COLO668 (cell line): ENCODE results near the gene SAMD14.

Experiments used
- DNase-seq: peaks from one replicate; lab custom pipeline; 2025; ENCODE audit not compliant: unreplicated experiment; lab: John Stamatoyannopoulos, UW

Gene SAMD14

GRCh38 chr17:50129728-50130558 lies at the start of gene SAMD14:
Gene SAMD14 (minus strand): TSS chr17:50130160. CDS start chr17:50124959, 5,201 bp downstream.
- DNase-seq, result peak; percentile 25

- peak; percentile 56 for DNase-seq
Measured at GRCh38 chr17:50177983-50178834, 48.2 kb upstream of the SAMD14 start.

- no peak for DNase-seq
Measured at GRCh38 chr17:50177476-50177875, 47.5 kb upstream of the SAMD14 start.

GRCh38 chr17:50176559-50177357 lies 46.8 kb upstream of the SAMD14 start:
- DNase-seq, result no peak

- DNase-seq, result no peak
Measured at GRCh38 chr17:50175035-50175807, 45.3 kb upstream of the SAMD14 start.

GRCh38 chr17:50174444-50174843 lies 44.5 kb upstream of the SAMD14 start:
- no peak for DNase-seq

- no peak for DNase-seq
Measured at GRCh38 chr17:50173335-50173941, 43.5 kb upstream of the SAMD14 start.

GRCh38 chr17:50172936-50173334 lies 43.0 kb upstream of the SAMD14 start:
- no peak for DNase-seq

- DNase-seq, result no peak
Measured at GRCh38 chr17:50172130-50172529, 42.2 kb upstream of the SAMD14 start.

GRCh38 chr17:50171371-50172071 lies 41.6 kb upstream of the SAMD14 start:
- no peak for DNase-seq

GRCh38 chr17:50170662-50171370 lies 40.9 kb upstream of the SAMD14 start:
- DNase-seq, result no peak

GRCh38 chr17:50169881-50170459 lies 40.0 kb upstream of the SAMD14 start:
- DNase-seq, result no peak

GRCh38 chr17:50169121-50169764 lies 39.3 kb upstream of the SAMD14 start:
- DNase-seq, result peak; percentile 4

GRCh38 chr17:50168319-50168718 lies 38.4 kb upstream of the SAMD14 start:
- DNase-seq, result no peak

- DNase-seq, result no peak
Measured at GRCh38 chr17:50167371-50167770, 37.4 kb upstream of the SAMD14 start.

GRCh38 chr17:50166518-50167181 lies 36.7 kb upstream of the SAMD14 start:
- DNase-seq, result no peak

GRCh38 chr17:50165867-50166517 lies 36.0 kb upstream of the SAMD14 start, which contains the start of gene SGCA:
Gene SGCA (plus strand): TSS chr17:50166005. CDS start chr17:50166041, 36 bp downstream.
- DNase-seq, result no peak
